ENCODE measurements around the gene RPP40. TPM values are rescaled to one million over a fixed set of nuclear protein-coding genes. Genes with fewer than 3 reads are reported as not detected.

RPP40 gene
- total RNA-seq, 4 donors from 2014 or later: 4.4 to 7.4 TPM; not detected in 2

DNA sequence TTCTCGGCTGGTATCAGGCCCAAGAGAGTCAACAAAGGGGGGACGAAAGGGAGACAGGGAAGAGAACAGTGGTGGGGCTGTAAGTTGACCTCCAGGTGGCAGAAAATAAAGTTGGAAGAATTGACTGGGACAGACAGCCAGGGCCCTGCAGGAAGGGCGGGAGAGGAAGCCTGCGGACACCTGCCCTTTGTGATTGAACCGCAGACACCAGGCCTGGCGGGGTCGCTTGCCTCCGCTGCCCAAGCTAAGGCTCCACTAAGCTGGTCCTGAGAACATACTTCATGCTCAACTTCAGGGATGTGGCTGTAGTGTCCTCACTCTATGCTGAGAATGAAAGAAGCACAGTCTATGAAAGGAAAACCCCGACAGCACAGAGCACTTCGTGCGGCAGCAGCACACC, 53.8 kb downstream of the RPP40 start:
- no peak for DNase-seq
- Histone ChIP-seq H3K4me1 (no peaks in the 10 kb centered on the region), H3K4me3 (no peak overlapping the region), H3K27ac (no peak overlapping the region), H3K27me3 (no peaks in the 10 kb centered on the region), H3K9me3 (no peaks in the 10 kb centered on the region), H3K36me3 (peaks cover 0 to 55% (median 0%) of the 10 kb centered on the region in 3 donors)
- no peak for TF ChIP-seq POLR2A (IDR thresholded peaks at IDR 0.05)
- TF ChIP-seq, protein P1, sequence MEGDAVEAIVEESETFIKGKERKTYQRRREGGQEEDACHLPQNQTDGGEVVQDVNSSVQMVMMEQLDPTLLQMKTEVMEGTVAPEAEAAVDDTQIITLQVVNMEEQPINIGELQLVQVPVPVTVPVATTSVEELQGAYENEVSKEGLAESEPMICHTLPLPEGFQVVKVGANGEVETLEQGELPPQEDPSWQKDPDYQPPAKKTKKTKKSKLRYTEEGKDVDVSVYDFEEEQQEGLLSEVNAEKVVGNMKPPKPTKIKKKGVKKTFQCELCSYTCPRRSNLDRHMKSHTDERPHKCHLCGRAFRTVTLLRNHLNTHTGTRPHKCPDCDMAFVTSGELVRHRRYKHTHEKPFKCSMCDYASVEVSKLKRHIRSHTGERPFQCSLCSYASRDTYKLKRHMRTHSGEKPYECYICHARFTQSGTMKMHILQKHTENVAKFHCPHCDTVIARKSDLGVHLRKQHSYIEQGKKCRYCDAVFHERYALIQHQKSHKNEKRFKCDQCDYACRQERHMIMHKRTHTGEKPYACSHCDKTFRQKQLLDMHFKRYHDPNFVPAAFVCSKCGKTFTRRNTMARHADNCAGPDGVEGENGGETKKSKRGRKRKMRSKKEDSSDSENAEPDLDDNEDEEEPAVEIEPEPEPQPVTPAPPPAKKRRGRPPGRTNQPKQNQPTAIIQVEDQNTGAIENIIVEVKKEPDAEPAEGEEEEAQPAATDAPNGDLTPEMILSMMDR (IDR thresholded peaks at IDR 0.05): no peak

- no peak for DNase-seq
- Histone ChIP-seq H3K27ac (no peak overlapping the region), H3K9me3 (no peaks in the 10 kb centered on the region), H3K27me3 (no peaks in the 10 kb centered on the region), H3K4me3 (no peak overlapping the region), H3K4me1 (no peaks in the 10 kb centered on the region), H3K36me3 (peaks cover 0 to 60% (median 0%) of the 10 kb centered on the region in 3 donors)
- TF ChIP-seq, protein P1 (IDR thresholded peaks at IDR 0.05): no peak
- no peak for TF ChIP-seq POLR2A (IDR thresholded peaks at IDR 0.05)
These were observed 54.9 kb downstream of the RPP40 start for GRCh38 chr6:4948781-4949450.

DNA sequence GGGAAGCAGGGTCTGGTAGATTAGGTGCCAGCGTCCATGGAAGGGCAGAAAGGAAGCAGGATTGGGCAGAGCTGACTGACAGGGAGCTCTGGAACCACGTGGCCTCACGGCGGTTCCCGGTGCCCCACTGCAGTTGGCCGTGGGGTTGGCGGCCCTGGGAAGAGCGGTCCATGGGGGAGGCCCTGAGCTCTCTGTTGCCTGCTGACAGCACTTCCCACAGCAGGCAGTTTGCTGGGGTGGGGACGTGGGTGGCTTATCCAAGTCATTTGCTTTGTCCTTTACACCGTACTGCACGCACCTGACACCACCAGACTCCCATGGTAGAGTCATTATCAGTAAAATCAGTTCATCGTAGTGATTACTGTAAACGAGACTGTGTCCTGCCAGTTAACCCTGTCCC, 56.1 kb downstream of the RPP40 start:
- no peak overlapping the region for H3K27ac ChIP-seq
- peaks cover 0 to 1% (median 0%) of the 10 kb centered on the region in 4 donors for H3K4me1 ChIP-seq
- DNase-seq: no peak
- peaks cover 0 to 49% (median 0%) of the 10 kb centered on the region in 3 donors for H3K36me3 ChIP-seq
- H3K27me3 ChIP-seq: no peaks in the 10 kb centered on the region
- H3K4me3 ChIP-seq: no peak overlapping the region
- H3K9me3 ChIP-seq: no peaks in the 10 kb centered on the region
- TF ChIP-seq POLR2A (IDR thresholded peaks at IDR 0.05): no peak
- TF ChIP-seq, protein P1 (IDR thresholded peaks at IDR 0.05): no peak

GRCh38 chr6:4946521-4946920, 57.3 kb downstream of the RPP40 start:
- no peak for DNase-seq
- Histone ChIP-seq H3K27me3 (no peaks in the 10 kb centered on the region), H3K27ac (no peak overlapping the region), H3K9me3 (no peaks in the 10 kb centered on the region), H3K36me3 (peaks cover 0 to 40% (median 0%) of the 10 kb centered on the region in 3 donors), H3K4me3 (no peak overlapping the region), H3K4me1 (peaks cover 0 to 13% (median 0%) of the 10 kb centered on the region in 4 donors)
- no peak for TF ChIP-seq POLR2A (IDR thresholded peaks at IDR 0.05)
- TF ChIP-seq, protein P1 (IDR thresholded peaks at IDR 0.05): no peak

Other genes starting within 250 kb of the RPP40 start
- gene CDYL, start 227.6 kb downstream of the RPP40 start, total RNA-seq: 10 to 100 TPM; 31.2 to 77.6 (median 35.2) TPM
- gene PPP1R3G, start 81.3 kb upstream of the RPP40 start, total RNA-seq: 1 to 10 TPM in 1 of 4 donors, under 1 TPM in 1, not detected in 2; 0.35 to 1.7 TPM